Mucosa of descending colon (tissue), 3 donors: ENCODE data around the gene NCAPD2. TPM values are rescaled to one million over a fixed set of nuclear protein-coding genes. Genes with fewer than 3 reads are reported as not detected.

Source experiments
- ATAC-seq: fragments of 200-7000 bp; cut with Tn5 transposase; one replicate; pipeline ENCODE4 v1.9.1; 2020; ENCODE audit warnings: mild to moderate bottlenecking, moderate library complexity
- DNase-seq, 3 donors: peaks; one replicate each; pipeline ENCODE4 v3.0.0-alpha.2; 2020
- H3K36me3 ChIP-seq: fragments of 200-600 bp; one replicate; pipeline ENCODE4 v1.8.0; 2021; ENCODE audit warnings: low read depth, mild to moderate bottlenecking
- H3K4me1 ChIP-seq: fragments of 200-600 bp; one replicate; pipeline ENCODE4 v1.8.0; 2021; ENCODE audit warnings: low read depth, mild to moderate bottlenecking
- H3K4me3 ChIP-seq: fragments of 200-600 bp; one replicate; pipeline ENCODE4 v1.8.0; 2021; ENCODE audit warnings: mild to moderate bottlenecking
- H3K9me3 ChIP-seq: fragments of 200-600 bp; one replicate; pipeline ENCODE4 v1.8.0; 2021; ENCODE audit warnings: mild to moderate bottlenecking
- CTCF ChIP-seq: fragments of 200-600 bp; IDR thresholded peaks from one replicate; pipeline ENCODE4 v1.8.0; 2022; ENCODE audit warnings: antibody characterized with exemption, mild to moderate bottlenecking
- intact Hi-C, 2 donors: fragments of 100-400 bp; cut with DNase I in 1 of 2; cut with micrococcal nuclease in 1 of 2; formaldehyde crosslinking; loops; one replicate each; pipeline versions ENCODE4 v1.11.0 to v1.11.1; 2022; cut with DNase I, micrococcal nuclease
- total RNA-seq, 3 donors: library from RNA; stranded (reverse); fragmentation: NEBNext Ultra II Directional in 2 of 3; extraction: Animal tissue kit (Norgen Biotek cat#: 25700) in 2 of 3; gene quantifications; one replicate each; pipeline versions ENCODE4 v1.2.1 to v1.2.4, GENCODE V29; 2021 to 2023
- donor health status: DM: no; HTN: no; CAD: no; lungs with moderate emphysema.
- donor health status: DM: no; HTN: no; CAD: no.
- donor health status: DM: no; HTN: yes; CAD: no.

NCAPD2 gene
- total RNA-seq, 3 donors from 2014 or later = 25.5 to 47.0 (median 26.0) TPM

- Histone ChIP-seq H3K9me3 (no peaks in the 10 kb centered on the region), H3K4me1 (peaks cover 23% of the 10 kb centered on the region), H3K4me3 (peak overlapping the region; percentile 22), H3K36me3 (no peaks in the 10 kb centered on the region)
- DNase-seq (peak in 1 of 3 donors; percentile 61), ATAC-seq (peak; percentile 0)
- intact Hi-C loops = no loop called here
- TF ChIP-seq CTCF = no peak
Measured at GRCh38 chr12:6450869-6451347, 43.0 kb upstream of the NCAPD2 start.

DNA sequence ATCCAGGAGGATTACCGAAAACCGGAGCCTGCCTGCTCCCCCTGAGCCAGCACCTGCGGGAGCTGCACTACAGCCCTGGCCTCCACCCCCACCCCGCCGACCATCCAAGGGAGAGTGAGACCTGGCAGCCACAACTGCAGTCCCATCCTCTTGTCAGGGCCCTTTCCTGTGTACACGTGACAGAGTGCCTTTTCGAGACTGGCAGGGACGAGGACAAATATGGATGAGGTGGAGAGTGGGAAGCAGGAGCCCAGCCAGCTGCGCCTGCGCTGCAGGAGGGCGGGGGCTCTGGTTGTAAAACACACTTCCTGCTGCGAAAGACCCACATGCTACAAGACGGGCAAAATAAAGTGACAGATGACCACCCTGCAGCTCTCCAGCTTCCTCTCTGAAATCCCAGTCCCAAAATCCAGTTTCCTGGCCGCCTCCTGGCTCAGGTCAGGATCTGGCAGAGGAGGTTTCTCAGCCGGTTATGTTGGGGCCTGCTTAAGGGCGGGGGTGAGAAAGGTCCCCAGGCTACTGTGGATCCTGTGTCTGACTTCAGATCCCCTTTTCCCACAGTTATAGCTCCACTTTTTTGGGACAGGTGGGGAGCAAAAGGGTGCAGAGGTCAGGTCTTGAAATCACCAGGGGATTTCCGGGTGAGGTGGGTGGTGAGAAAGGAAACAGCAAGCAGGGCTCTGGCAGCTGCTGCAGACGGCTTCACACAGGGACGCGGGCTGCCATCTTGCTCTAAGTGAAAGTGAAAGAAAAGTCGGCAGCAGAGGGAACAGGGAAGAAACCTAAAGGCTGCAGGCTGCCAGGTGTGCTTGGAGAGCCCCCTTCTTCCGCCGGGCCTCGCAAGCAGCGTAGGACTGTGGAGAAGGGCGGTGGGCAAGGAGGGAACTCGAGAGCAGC lies 42.3 kb upstream of the NCAPD2 start, which contains the start of gene TAPBPL:
Gene TAPBPL, plus strand, starts transcription at position 695 of the 897 bp plus-strand sequence. CDS start 207 bp downstream, outside the sequence.
- H3K4me3 ChIP-seq = peak within 1 kb of the TSS; percentile 22
- ATAC-seq = peak; percentile 85
- H3K36me3 ChIP-seq = no peaks in the 10 kb centered on the region
- no peak for TF ChIP-seq CTCF
- no peaks in the 10 kb centered on the region for H3K9me3 ChIP-seq
- peaks cover 23% of the 10 kb centered on the region for H3K4me1 ChIP-seq
- peak; percentile 89 to 91 (median 89) for DNase-seq
- intact Hi-C loops = no loop called here

DNA sequence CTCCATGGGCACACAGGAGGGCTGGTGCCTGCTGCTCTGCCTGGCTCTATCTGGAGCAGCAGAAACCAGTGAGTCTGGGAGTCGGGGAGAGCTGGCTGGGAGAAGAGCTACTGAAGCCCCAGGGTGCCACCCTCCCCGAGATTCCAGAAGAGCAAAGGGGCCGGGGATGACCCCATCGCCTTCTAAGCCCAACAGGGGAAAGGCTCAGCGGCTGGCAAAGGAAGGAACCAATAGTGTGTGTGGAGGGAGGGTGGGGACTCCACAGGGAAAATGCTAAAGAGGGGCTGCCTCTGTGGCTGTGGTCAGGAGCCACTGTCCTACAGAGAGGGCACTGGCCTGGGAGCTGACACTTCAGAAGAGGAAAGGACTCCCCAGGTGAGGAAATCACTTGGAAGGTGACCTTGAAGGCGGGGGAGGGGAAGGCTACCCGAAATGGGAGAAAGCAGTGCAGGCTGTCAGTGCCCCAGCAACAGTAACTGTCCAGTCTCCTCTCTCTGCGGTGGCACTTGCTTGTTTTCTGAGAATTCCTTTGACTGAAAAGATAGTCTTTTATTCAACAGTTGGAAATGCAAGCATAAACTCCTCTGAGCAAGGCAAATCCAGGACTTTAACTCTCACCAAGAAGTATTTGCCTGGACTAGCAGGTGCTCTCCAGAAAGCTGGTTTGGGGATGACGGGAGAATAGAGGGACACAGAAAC lies 41.5 kb upstream of the NCAPD2 start:
- peaks cover 23% of the 10 kb centered on the region for H3K4me1 ChIP-seq
- DNase-seq = peak in 2 of 3 donors; percentile 72 to 81
- H3K4me3 ChIP-seq = peak overlapping the region; percentile 22
- ATAC-seq = peak; percentile 49
- no peak for TF ChIP-seq CTCF
- H3K36me3 ChIP-seq = peaks cover 2% of the 10 kb centered on the region
- intact Hi-C loops = no loop called here
- no peaks in the 10 kb centered on the region for H3K9me3 ChIP-seq

DNA sequence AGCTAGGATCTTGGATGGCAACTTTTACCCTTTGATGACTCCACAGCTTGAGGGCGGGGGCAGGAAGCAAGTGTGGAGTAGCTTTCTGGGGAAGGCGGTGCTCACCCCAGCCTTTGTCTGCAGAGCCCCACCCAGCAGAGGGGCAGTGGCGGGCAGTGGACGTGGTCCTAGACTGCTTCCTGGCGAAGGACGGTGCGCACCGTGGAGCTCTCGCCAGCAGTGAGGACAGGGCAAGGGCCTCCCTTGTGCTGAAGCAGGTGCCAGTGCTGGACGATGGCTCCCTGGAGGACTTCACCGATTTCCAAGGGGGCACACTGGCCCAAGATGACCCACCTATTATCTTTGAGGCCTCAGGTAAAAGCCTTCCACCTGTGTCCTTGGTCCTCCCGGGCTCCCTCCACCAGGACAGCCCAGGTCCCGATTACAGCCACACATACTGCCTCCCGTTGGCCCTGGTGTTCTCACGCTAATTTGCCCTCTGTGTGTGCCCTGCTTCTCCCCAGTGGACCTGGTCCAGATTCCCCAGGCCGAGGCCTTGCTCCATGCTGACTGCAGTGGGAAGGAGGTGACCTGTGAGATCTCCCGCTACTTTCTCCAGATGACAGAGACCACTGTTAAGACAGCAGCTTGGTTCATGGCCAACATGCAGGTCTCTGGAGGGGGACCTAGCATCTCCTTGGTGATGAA lies 40.8 kb upstream of the NCAPD2 start:
- peaks cover 9% of the 10 kb centered on the region for H3K36me3 ChIP-seq
- intact Hi-C loops = no loop called here
- ATAC-seq (peak; percentile 72), DNase-seq (peak; percentile 75 to 88 (median 82))
- peak overlapping the region; percentile 22 for H3K4me3 ChIP-seq
- no peaks in the 10 kb centered on the region for H3K9me3 ChIP-seq
- H3K4me1 ChIP-seq = peaks cover 23% of the 10 kb centered on the region
- no peak for TF ChIP-seq CTCF

DNA sequence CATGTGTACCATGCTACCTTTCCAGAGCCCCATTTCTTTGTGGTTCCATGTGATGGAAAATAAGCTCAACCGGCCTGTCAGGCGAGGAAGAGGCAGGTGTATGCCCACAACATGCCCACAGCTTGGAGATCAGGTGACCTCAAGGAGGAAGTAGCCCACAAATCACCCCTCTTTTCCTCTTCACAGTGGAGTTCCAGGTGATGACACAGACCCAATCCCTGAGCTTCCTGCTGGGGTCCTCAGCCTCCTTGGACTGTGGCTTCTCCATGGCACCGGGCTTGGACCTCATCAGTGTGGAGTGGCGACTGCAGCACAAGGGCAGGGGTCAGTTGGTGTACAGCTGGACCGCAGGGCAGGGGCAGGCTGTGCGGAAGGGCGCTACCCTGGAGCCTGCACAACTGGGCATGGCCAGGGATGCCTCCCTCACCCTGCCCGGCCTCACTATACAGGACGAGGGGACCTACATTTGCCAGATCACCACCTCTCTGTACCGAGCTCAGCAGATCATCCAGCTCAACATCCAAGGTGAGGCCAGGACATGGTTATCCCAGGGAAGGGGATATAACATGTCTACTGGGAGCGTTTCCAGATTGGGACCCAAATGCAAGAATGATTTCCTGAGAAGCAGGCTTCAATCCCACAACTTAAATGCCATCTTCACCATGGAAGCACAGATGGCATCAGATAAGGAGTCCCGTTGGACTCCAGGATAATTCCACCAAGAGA lies 36.5 kb upstream of the NCAPD2 start:
- DNase-seq (no peak), ATAC-seq (no peak)
- H3K4me3 ChIP-seq = no peak overlapping the region
- intact Hi-C loops = no loop called here
- H3K4me1 ChIP-seq = peaks cover 11% of the 10 kb centered on the region
- TF ChIP-seq CTCF = no peak
- peaks cover 10% of the 10 kb centered on the region for H3K36me3 ChIP-seq
- no peaks in the 10 kb centered on the region for H3K9me3 ChIP-seq
